IMR-90 (cell line): ENCODE results near the gene CALCOCO2. TPM values are rescaled to one million over a fixed set of nuclear protein-coding genes. Genes with fewer than 3 reads are reported as not detected.

Experiments used
- ATAC-seq: fragments of 200-7000 bp; cut with Tn5 transposase; 2 replicates; pipeline ENCODE4 v1.9.1; 2020; ENCODE audit warnings: low read depth, mild to moderate bottlenecking, moderate library complexity
- BruUV-seq: library from RNA; stranded (reverse); fragments of 400-500 nt; replicated peaks from 2 replicates; lab custom pipeline; 2021; lab: Mats Ljungman, UMichigan
- CTCF ChIA-PET: fragments of 300-600 bp; formaldehyde crosslinking; extraction: SDS; loops from one replicate; lab custom pipeline; 2021; ENCODE audit warnings: antibody characterized with exemption; lab: Yijun Ruan, JAX
- POLR2A ChIA-PET: fragments of 300-600 bp; sonication (Branson Sonifier 250); formaldehyde crosslinking; loops from one replicate; lab custom pipeline; 2022; ENCODE audit warnings: antibody characterized with exemption; ENCODE audit not compliant: unreplicated experiment; lab: Charles Lee
- DNase-seq: peaks from one replicate; pipeline ENCODE4 v3.0.0; 2013
- H2AFZ ChIP-seq: replicated peaks from 2 replicates; pipeline ENCODE3; 2013; ENCODE audit warnings: low read length, mild to moderate bottlenecking; ENCODE audit not compliant: poor library complexity
- H2AK5ac ChIP-seq: 2 replicates; pipeline ENCODE4 v1.6.1; 2013; ENCODE audit warnings: low read depth, low read length, inconsistent platforms
- H2AK9ac ChIP-seq: replicated peaks from 2 replicates; pipeline ENCODE3; 2013; ENCODE audit warnings: mild to moderate bottlenecking, low read depth, low read length, moderate library complexity; ENCODE audit not compliant: poor library complexity
- H2BK120ac ChIP-seq: 2 replicates; pipeline ENCODE4 v1.6.1; 2013; ENCODE audit warnings: low read depth, low read length, inconsistent platforms
- H2BK15ac ChIP-seq: 3 replicates; pipeline ENCODE4 v1.6.1; 2013; ENCODE audit warnings: low read depth, low read length, inconsistent platforms
- H2BK20ac ChIP-seq: 2 replicates; pipeline ENCODE4 v1.6.1; 2013; ENCODE audit warnings: low read depth, mild to moderate bottlenecking, inconsistent platforms, low read length, moderate library complexity
- H2BK5ac ChIP-seq: 2 replicates; pipeline ENCODE4 v1.6.1; 2013; ENCODE audit warnings: mild to moderate bottlenecking, low read depth, low read length, inconsistent platforms; ENCODE audit not compliant: poor library complexity, severe bottlenecking
- H3K14ac ChIP-seq: replicated peaks from 2 replicates; pipeline ENCODE4 v1.6.1; 2013; ENCODE audit warnings: low read depth, low read length, inconsistent platforms
- H3K18ac ChIP-seq: 2 replicates; pipeline ENCODE4 v1.6.1; 2013; ENCODE audit warnings: low read depth, low read length, control low read depth
- H3K23ac ChIP-seq: 2 replicates; pipeline ENCODE4 v1.6.1; 2013; ENCODE audit warnings: low read depth, low read length, inconsistent platforms
- H3K27ac ChIP-seq: 2 replicates; pipeline ENCODE4 v1.5.1; 2013; ENCODE audit warnings: mild to moderate bottlenecking, control low read depth, low read length; ENCODE audit not compliant: insufficient read depth
- H3K27me3 ChIP-seq: 2 replicates; pipeline ENCODE4 v1.6.1; 2013; ENCODE audit warnings: low read length; ENCODE audit not compliant: control insufficient read depth, insufficient read depth
- H3K36me3 ChIP-seq: 2 replicates; pipeline ENCODE4 v1.6.1; 2013; ENCODE audit warnings: low read length, mixed read lengths; ENCODE audit not compliant: control insufficient read depth, insufficient read depth
- H3K4ac ChIP-seq: 2 replicates; pipeline ENCODE4 v1.6.1; 2013; ENCODE audit warnings: low read depth, low read length, inconsistent platforms
- H3K4me1 ChIP-seq: 2 replicates; pipeline ENCODE4 v1.6.1; 2013; ENCODE audit warnings: low read length, mixed read lengths; ENCODE audit not compliant: control insufficient read depth, insufficient read depth
- H3K4me2 ChIP-seq: 2 replicates; pipeline ENCODE4 v1.6.1; 2013; ENCODE audit warnings: low read depth, mild to moderate bottlenecking, control low read depth, low read length, moderate library complexity
- H3K4me3 ChIP-seq: 2 replicates; pipeline ENCODE4 v1.5.1; 2013; ENCODE audit warnings: low read depth, mild to moderate bottlenecking, control low read depth, low read length, moderate library complexity; ENCODE audit not compliant: insufficient read depth
- H3K56ac ChIP-seq: 2 replicates; pipeline ENCODE4 v1.6.1; 2013; ENCODE audit warnings: low read length, inconsistent platforms; ENCODE audit not compliant: insufficient read depth; ENCODE audit errors: extremely low read depth
- H3K79me1 ChIP-seq, 2 experiments: 2 replicates each; pipeline ENCODE4 v1.6.1; 2013; ENCODE audit warnings: low read length in 2 of 2, inconsistent platforms in 1 of 2, low read depth in 1 of 2
- H3K9ac ChIP-seq: 2 replicates; pipeline ENCODE4 v1.6.1; 2013; ENCODE audit warnings: low read depth, low read length, control low read depth
- H3K9me1 ChIP-seq: 2 replicates; pipeline ENCODE4 v1.6.1; 2013; ENCODE audit warnings: low read length, inconsistent platforms; ENCODE audit not compliant: insufficient read depth
- H3K9me3 ChIP-seq: 2 replicates; pipeline ENCODE4 v1.6.1; 2013; ENCODE audit warnings: low read length; ENCODE audit not compliant: control insufficient read depth, insufficient read depth
- H4K20me1 ChIP-seq: 2 replicates; pipeline ENCODE4 v1.6.1; 2013; ENCODE audit warnings: low read length, inconsistent platforms; ENCODE audit not compliant: insufficient read depth
- H4K5ac ChIP-seq: 2 replicates; pipeline ENCODE4 v1.6.1; 2013; ENCODE audit warnings: mild to moderate bottlenecking, low read depth, low read length, control low read depth
- H4K8ac ChIP-seq, 2 experiments: 2 replicates each; pipeline ENCODE4 v1.6.1; 2013; ENCODE audit warnings: low read depth in 2 of 2, low read length in 2 of 2, control low read depth in 1 of 2, inconsistent platforms in 1 of 2
- H4K91ac ChIP-seq: 2 replicates; pipeline ENCODE4 v1.6.1; 2013; ENCODE audit warnings: low read depth, low read length, inconsistent platforms; ENCODE audit not compliant: insufficient read depth
- BHLHE40 ChIP-seq: fragments of 150-350 bp; IDR thresholded peaks from 2 replicates; pipeline ENCODE4 v1.6.1; 2016; ENCODE audit warnings: mild to moderate bottlenecking, low read depth, low read length
- CHD1 ChIP-seq: IDR thresholded peaks from 2 replicates; pipeline ENCODE4 v1.6.1; 2012; ENCODE audit warnings: low read depth, low read length, improper control_type of control experiment
- CTCF ChIP-seq: conservative IDR thresholded peaks from 2 replicates; pipeline ENCODE4 v1.5.1; 2012; ENCODE audit warnings: mild to moderate bottlenecking, low read depth, low read length, improper control_type of control experiment
- FOS ChIP-seq: fragments of 150-350 bp; IDR thresholded peaks from 2 replicates; pipeline ENCODE4 v1.6.1; 2016; ENCODE audit warnings: low read depth, low read length
- MAFK ChIP-seq: IDR thresholded peaks from 2 replicates; pipeline ENCODE4 v1.6.1; 2012; ENCODE audit warnings: low read depth, low read length, improper control_type of control experiment
- MXI1 ChIP-seq: IDR thresholded peaks from 2 replicates; pipeline ENCODE4 v1.6.1; 2012; ENCODE audit warnings: low read depth, mild to moderate bottlenecking, low read length, moderate library complexity, borderline replicate concordance
- NFE2L2 ChIP-seq: fragments of 150-350 bp; IDR thresholded peaks from 2 replicates; pipeline ENCODE4 v1.6.1; 2016; ENCODE audit warnings: low read depth, mild to moderate bottlenecking, low read length
- POLR2A ChIP-seq: IDR thresholded peaks from 2 replicates; pipeline ENCODE4 v1.6.1; 2012; ENCODE audit warnings: mild to moderate bottlenecking, low read depth, low read length
- RAD21 ChIP-seq: IDR thresholded peaks from 2 replicates; pipeline ENCODE4 v1.6.1; 2012; ENCODE audit warnings: low read length, improper control_type of control experiment
- RCOR1 ChIP-seq: IDR thresholded peaks from 2 replicates; pipeline ENCODE4 v1.6.1; 2012; ENCODE audit warnings: mild to moderate bottlenecking, low read length, improper control_type of control experiment; ENCODE audit not compliant: insufficient replicate concordance
- SMC3 ChIP-seq: fragments of 150-350 bp; IDR thresholded peaks from 2 replicates; pipeline ENCODE4 v1.6.1; 2016; ENCODE audit warnings: low read depth, mild to moderate bottlenecking, antibody characterized with exemption, low read length, moderate library complexity
- USF2 ChIP-seq: fragments of 150-350 bp; IDR thresholded peaks from 2 replicates; pipeline ENCODE4 v1.6.1; 2017; ENCODE audit warnings: mild to moderate bottlenecking, antibody characterized with exemption, low read length, low read depth
- WGBS, 2 experiments: methylation state at CpG; one replicate each; pipeline versions ENCODE4 v1.1.5 to v1.1.7; 2013; ENCODE audit warnings: missing lambda C conversion rate in 2 of 2; ENCODE audit not compliant: insufficient read length in 1 of 2; ENCODE audit errors: extremely low coverage in 2 of 2; 5-methylcytosine and 5-hydroxymethylcytosine counted together
- dilution Hi-C: fragments of 300-500 bp; cut with HindIII; formaldehyde crosslinking; loops from one replicate; pipeline ENCODE4 v1.14.3; 2018; ENCODE audit warnings: low sequenced_read_pairs; ENCODE audit not compliant: unreplicated experiment
- in situ Hi-C: fragments of 300-500 bp; cut with MboI; formaldehyde crosslinking; loops from 3 replicates; pipeline ENCODE4 v1.14.3; 2019; ENCODE audit warnings: low sequenced_read_pairs, inconsistent platforms, mixed read lengths
- intact Hi-C: fragments of 100-400 bp; cut with micrococcal nuclease; formaldehyde crosslinking; loops from 2 replicates; pipeline ENCODE4 v1.10.0; 2022
- polyA plus RNA-seq, 3 experiments: library from polyadenylated mRNA; depleted of rRNA; stranded (reverse); fragments of >200 nt; gene quantifications; 2 replicates each; pipeline ENCODE4 v1.2.3, GENCODE V29; 2012; ENCODE audit warnings: low replicate concordance in 1 of 3
- total RNA-seq: library from RNA; depleted of rRNA; stranded (reverse); fragments of >200 nt; gene quantifications from 2 replicates; pipeline ENCODE4 v1.2.3, GENCODE V29; 2012

Gene CALCOCO2
- total and polyA plus RNA-seq, 2 of the 4 experiments (the other 2 are of a cell fraction) = 35.9 to 53.4 TPM

GRCh38 chr17:48903401-48903800 is 72.6 kb downstream of the CALCOCO2 start:
- H3K4me1 ChIP-seq = peaks cover 3% of the 10 kb centered on the region
- H3K9ac ChIP-seq = no peak overlapping the region
- H2BK120ac ChIP-seq = no peak overlapping the region
- H3K4me3 ChIP-seq = no peak overlapping the region
- H3K23ac ChIP-seq = no peak overlapping the region
- H4K5ac ChIP-seq = no peak overlapping the region
- H4K91ac ChIP-seq = no peak overlapping the region
- ChIA-PET POLR2A (interaction anchor here (0.7 kb wide), 1 partner anchor 30 kb away, joined by 8 read pairs; no protein-coding TSS in a partner anchor), CTCF (interaction anchor here (0.7 kb wide), 1 partner anchor 1800 kb away, joined by 10 read pairs; no protein-coding TSS in a partner anchor)
- H2BK5ac ChIP-seq = no peak overlapping the region
- H3K18ac ChIP-seq = no peak overlapping the region
- no peak overlapping the region for H2AK9ac ChIP-seq
- TF ChIP-seq CTCF (no peak), BHLHE40 (no peak), FOS (no peak), MXI1 (no peak), RAD21 (no peak), NFE2L2 (no peak), MAFK (no peak), POLR2A (no peak), USF2 (no peak), SMC3 (no peak), RCOR1 (no peak), CHD1 (no peak)
- intact Hi-C loops (no loop called here), dilution Hi-C loops (loop anchor here (25.0 kb wide), 1 partner anchor 134 kb away; no protein-coding TSS in a partner anchor), in situ Hi-C loops (no loop called here)
- BruUV-seq = no TSS peak
- no peak overlapping the region for H3K14ac ChIP-seq
- no peak overlapping the region for H3K4me2 ChIP-seq
- DNase-seq (no peak), ATAC-seq (no peak)
- no peak overlapping the region for H3K27ac ChIP-seq
- no peak overlapping the region for H2AK5ac ChIP-seq
- no peak overlapping the region for H4K8ac ChIP-seq
- no CpG with 5 or more reads among the region's 1 CpG for WGBS, 2 experiments
- H3K9me1 ChIP-seq = peaks cover 4% of the 10 kb centered on the region; the same call in 1 of the 2 replicates
- H2BK15ac ChIP-seq = no peak overlapping the region
- H2BK20ac ChIP-seq = no peak overlapping the region
- H3K36me3 ChIP-seq = peaks cover 2% of the 10 kb centered on the region; the same call in 1 of the 2 replicates
- no peaks in the 10 kb centered on the region for H3K27me3 ChIP-seq
- peaks cover 5 to 8% of the 10 kb centered on the region in 2 experiments; a peak in 2 of 4 replicates for H3K79me1 ChIP-seq
- H3K56ac ChIP-seq = no peak overlapping the region
- no peak overlapping the region for H2AFZ ChIP-seq
- H3K4ac ChIP-seq = no peak overlapping the region
- no peaks in the 10 kb centered on the region for H4K20me1 ChIP-seq
- no peaks in the 10 kb centered on the region for H3K9me3 ChIP-seq
